IPS-18a (cell line): ENCODE measurements around the gene LGR6.
A peak's percentile ranks its signal among the peaks of the same experiment; 100 is the strongest.
"Not testable (repeated sequence)": the region's sequence is repeated elsewhere in the genome, so short reads cannot be mapped to it uniquely, and the experiment has no call there.

Experiments used
- H3K27ac ChIP-seq: one replicate; pipeline ENCODE4 v1.5.1; 2013; ENCODE audit warnings: low read length
- H3K27me3 ChIP-seq: one replicate; pipeline ENCODE4 v1.6.1; 2013; ENCODE audit warnings: mild to moderate bottlenecking, low read length; ENCODE audit not compliant: control insufficient read depth, insufficient read depth
- H3K36me3 ChIP-seq: one replicate; pipeline ENCODE4 v1.6.1; 2013; ENCODE audit warnings: low read depth, low read length; ENCODE audit not compliant: control insufficient read depth
- H3K4me1 ChIP-seq: one replicate; pipeline ENCODE4 v1.6.1; 2013; ENCODE audit warnings: low read depth, low read length; ENCODE audit not compliant: control insufficient read depth
- H3K4me3 ChIP-seq: one replicate; pipeline ENCODE4 v1.5.1; 2013; ENCODE audit warnings: low read length
- H3K9ac ChIP-seq: one replicate; pipeline ENCODE4 v1.6.1; 2013; ENCODE audit warnings: mild to moderate bottlenecking, low read length, moderate library complexity
- H3K9me3 ChIP-seq: one replicate; pipeline ENCODE4 v1.6.1; 2013; ENCODE audit warnings: low read depth, low read length; ENCODE audit not compliant: control insufficient read depth

The LGR6 gene, protein sequence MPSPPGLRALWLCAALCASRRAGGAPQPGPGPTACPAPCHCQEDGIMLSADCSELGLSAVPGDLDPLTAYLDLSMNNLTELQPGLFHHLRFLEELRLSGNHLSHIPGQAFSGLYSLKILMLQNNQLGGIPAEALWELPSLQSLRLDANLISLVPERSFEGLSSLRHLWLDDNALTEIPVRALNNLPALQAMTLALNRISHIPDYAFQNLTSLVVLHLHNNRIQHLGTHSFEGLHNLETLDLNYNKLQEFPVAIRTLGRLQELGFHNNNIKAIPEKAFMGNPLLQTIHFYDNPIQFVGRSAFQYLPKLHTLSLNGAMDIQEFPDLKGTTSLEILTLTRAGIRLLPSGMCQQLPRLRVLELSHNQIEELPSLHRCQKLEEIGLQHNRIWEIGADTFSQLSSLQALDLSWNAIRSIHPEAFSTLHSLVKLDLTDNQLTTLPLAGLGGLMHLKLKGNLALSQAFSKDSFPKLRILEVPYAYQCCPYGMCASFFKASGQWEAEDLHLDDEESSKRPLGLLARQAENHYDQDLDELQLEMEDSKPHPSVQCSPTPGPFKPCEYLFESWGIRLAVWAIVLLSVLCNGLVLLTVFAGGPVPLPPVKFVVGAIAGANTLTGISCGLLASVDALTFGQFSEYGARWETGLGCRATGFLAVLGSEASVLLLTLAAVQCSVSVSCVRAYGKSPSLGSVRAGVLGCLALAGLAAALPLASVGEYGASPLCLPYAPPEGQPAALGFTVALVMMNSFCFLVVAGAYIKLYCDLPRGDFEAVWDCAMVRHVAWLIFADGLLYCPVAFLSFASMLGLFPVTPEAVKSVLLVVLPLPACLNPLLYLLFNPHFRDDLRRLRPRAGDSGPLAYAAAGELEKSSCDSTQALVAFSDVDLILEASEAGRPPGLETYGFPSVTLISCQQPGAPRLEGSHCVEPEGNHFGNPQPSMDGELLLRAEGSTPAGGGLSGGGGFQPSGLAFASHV

DNA sequence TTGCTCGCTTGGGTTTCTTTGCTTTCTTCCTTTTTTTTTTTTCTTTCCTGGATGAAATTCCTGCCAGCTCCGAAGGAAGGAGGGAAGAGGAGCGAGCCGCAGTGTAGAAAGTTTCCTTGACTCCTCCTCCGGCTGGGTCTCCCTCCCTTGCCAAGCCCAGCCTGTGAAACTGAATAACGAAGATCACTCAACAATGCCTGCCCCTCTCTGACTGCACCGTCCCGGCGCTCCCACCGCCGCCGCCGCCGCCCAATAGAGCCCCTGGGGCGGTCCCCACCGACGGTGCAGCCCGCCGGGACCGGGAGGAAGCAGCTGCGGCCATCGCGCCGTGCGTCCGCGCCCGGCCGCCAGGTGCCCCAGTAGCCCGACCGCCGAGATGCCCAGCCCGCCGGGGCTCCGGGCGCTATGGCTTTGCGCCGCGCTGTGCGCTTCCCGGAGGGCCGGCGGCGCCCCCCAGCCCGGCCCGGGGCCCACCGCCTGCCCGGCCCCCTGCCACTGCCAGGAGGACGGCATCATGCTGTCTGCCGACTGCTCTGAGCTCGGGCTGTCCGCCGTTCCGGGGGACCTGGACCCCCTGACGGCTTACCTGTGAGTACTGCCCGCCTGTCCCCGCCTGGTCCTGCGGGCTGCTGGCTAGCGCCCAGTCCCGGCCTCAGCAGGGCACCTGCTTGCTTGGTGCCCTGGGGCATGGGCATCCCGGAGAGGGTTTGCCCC, at the start of gene LGR6:
Gene LGR6 (plus strand): TSS at position 186 of the 714 bp plus-strand sequence. CDS start 191 bp downstream, at position 377.
- no peak within 1 kb of the TSS for H3K9ac ChIP-seq
- no peaks in the 10 kb centered on the region for H3K9me3 ChIP-seq
- H3K36me3 ChIP-seq, result no peaks in the 10 kb centered on the region
- H3K27me3 ChIP-seq, result peaks cover 32% of the 10 kb centered on the region
- H3K4me1 ChIP-seq, result peaks cover 6% of the 10 kb centered on the region
- H3K4me3 ChIP-seq, result peak within 1 kb of the TSS; percentile 35
- no peak within 1 kb of the TSS for H3K27ac ChIP-seq

DNA sequence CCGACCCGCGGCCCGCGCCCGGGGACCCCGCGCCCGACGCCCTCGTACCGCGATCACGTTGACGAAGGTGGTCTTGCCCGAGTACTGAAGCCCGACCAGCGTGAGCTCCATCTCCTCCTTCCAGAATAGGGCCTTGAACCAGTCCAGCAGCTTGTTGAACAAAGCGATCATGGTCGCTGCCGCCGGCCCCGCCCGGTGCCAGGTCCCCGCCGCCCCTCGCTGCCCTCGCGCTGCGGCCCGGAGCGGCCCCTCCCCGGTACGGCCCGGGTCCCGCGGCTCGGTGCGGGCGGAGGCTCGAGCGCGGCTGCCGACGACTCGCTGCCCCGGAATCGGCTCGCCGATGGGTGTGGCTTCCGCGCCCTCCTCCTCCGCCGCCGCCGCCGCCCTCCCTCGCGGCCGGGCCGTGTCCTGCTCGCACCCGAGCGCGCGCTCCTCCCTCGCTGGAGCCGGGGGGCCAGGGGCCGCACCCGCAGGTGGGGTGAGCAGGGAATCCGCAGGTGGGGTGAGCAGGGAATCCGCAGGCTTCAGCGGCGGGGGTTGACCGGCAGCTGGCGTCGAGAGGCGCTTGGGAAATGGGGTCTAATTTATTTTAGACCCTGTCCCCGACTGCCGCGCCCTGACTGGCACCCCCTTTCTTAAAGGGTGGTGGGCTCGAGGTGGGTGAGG, 49.1 kb upstream of the LGR6 start, which contains the start of gene ARL8A:
Gene ARL8A (minus strand): TSS at position 336 of the 666 bp plus-strand sequence. CDS start 165 bp downstream, at position 171.
- no peaks in the 10 kb centered on the region for H3K9me3 ChIP-seq
- H3K27me3 ChIP-seq, result peaks cover 12% of the 10 kb centered on the region
- H3K4me1 ChIP-seq, result peaks cover 11% of the 10 kb centered on the region
- H3K36me3 ChIP-seq, result no peaks in the 10 kb centered on the region
- no peak within 1 kb of the TSS for H3K27ac ChIP-seq
- peak within 1 kb of the TSS; percentile 63 for H3K9ac ChIP-seq
- H3K4me3 ChIP-seq, result peak within 1 kb of the TSS; percentile 93

DNA sequence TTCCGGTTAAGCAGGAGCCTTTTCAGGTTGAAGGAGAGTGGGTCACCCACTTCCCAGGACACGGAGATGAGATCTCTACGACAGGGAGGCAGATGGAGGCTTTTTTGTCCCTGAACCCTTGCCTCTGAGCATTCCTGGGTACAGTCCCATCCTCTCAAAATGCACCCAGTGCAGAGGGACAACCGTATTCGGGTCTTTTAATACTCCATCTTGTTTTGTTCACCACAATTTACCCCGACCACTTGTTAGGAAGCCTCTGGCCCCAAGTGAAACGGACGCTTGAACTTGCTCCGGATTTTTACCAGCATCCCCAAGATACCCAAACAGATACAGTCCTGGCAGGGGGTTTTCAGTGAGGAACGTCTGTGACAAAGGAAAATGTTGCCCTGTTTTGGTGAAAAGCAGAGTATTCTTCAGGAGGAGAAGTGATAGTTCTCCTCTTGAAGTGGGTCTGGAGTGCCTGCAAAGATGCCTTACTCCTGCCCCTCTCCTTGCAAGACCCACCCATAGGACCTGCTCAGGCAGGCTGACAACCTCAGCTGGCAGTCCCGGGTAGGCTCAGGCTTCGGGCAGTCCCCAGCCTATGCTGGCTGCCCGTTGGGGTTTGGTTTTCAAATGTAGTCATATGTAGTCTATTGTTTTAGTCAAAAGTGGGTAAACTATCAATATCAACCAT, 48.4 kb upstream of the LGR6 start:
- Histone ChIP-seq H3K9ac (peak overlapping the region; percentile 45), H3K9me3 (no peaks in the 10 kb centered on the region), H3K4me3 (peak overlapping the region; percentile 93), H3K27me3 (peaks cover 12% of the 10 kb centered on the region), H3K4me1 (peaks cover 11% of the 10 kb centered on the region), H3K27ac (no peak overlapping the region), H3K36me3 (no peaks in the 10 kb centered on the region)

DNA sequence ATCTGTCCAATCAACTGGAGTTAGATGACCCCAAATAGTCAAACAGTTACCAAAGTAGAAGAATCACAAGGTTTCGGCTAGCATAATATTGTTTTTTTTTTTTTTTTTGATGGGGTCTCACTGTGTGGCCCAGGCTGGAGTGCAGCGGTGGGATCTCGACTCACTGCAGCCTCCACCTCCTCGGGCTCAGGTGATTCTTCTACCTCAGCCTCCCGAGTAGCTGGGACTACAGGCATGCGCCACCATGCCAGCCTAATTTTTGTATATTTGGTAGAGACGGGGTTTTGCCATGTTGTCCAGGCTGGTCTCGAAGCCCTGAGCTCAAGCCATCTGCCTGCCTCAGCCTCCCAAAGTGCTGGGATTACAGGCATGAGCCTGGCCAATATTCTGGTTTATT, 47.9 kb upstream of the LGR6 start:
- Histone ChIP-seq H3K4me1 (peaks cover 11% of the 10 kb centered on the region), H3K27me3 (peaks cover 12% of the 10 kb centered on the region), H3K4me3 (peak overlapping the region; percentile 93)
- not testable (repeated sequence) for H3K9ac ChIP-seq, H3K36me3 ChIP-seq, H3K27ac ChIP-seq, H3K9me3 ChIP-seq

DNA sequence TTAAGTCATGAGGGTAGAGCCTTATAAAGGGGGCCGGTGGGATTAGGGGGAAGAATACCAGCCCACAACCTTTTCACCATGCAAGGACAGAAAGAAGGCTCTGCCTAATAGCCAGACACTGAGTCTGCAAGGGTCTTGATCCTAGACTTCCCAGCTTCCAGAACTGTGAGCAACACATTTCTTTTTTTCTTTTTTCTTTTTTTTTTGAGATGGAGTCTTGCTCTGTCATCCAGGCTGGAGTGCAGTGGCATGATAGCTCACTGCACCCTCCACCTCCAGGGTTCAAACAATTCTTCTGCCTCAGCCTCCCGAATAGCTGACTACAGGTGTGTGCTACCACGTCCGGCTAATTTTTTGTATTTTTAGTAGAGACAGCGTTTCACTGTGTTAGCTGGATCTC, 47.3 kb upstream of the LGR6 start:
- Histone ChIP-seq H3K36me3 (no peaks in the 10 kb centered on the region), H3K27ac (no peak overlapping the region), H3K27me3 (peaks cover 12% of the 10 kb centered on the region), H3K9ac (no peak overlapping the region), H3K9me3 (no peaks in the 10 kb centered on the region), H3K4me3 (no peak overlapping the region), H3K4me1 (peaks cover 11% of the 10 kb centered on the region)

DNA sequence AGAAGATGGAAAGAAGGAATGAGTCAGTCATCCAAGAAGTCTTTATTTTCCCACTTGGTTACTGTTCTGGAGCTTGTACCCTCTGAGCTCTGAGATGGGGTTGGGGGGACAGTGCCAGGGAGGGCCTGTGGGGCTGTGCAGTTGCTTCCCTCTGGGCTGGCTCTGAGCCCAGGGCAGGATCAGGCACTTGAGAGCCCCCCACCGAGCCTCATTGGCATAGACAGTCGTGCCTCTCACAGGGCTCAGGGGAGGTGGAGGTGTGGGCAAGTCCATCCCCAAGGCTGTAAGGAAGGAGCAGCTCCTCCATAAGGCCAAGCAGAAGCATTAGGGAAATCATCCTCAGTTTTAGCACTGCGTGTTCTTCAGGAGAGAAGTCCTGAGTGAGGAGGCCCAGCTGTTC, 46.6 kb upstream of the LGR6 start:
- H3K36me3 ChIP-seq, result no peaks in the 10 kb centered on the region

DNA sequence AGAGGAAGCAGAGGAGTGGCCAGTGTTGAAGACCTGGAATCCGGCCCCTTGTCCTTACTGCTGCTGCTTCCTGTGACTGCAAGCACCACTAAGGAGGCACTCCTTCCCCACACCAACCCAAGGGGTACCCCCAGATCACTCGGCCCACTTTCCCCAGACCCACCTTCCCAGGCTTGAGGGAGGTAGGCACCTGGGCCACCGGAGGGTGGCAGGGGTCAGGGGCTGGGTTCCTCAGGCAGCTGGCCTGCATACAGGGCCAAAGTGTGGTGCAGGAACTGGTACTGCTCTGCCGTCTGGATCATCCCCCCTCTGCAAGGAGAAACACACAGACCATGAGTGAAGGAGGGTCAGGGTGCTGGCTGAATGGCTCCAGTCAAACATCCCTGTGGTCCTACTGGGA, 45.2 kb upstream of the LGR6 start:
- H3K36me3 ChIP-seq, result no peaks in the 10 kb centered on the region
- H3K9ac ChIP-seq, result no peak overlapping the region

More for the DNA sequence above, 46.6 kb upstream of the LGR6 start:
- no peak overlapping the region for H3K27ac ChIP-seq
- no peaks in the 10 kb centered on the region for H3K9me3 ChIP-seq
- no peak overlapping the region for H3K4me3 ChIP-seq
- H3K9ac ChIP-seq, result no peak overlapping the region
- peaks cover 12% of the 10 kb centered on the region for H3K27me3 ChIP-seq
- H3K4me1 ChIP-seq, result peaks cover 11% of the 10 kb centered on the region

DNA sequence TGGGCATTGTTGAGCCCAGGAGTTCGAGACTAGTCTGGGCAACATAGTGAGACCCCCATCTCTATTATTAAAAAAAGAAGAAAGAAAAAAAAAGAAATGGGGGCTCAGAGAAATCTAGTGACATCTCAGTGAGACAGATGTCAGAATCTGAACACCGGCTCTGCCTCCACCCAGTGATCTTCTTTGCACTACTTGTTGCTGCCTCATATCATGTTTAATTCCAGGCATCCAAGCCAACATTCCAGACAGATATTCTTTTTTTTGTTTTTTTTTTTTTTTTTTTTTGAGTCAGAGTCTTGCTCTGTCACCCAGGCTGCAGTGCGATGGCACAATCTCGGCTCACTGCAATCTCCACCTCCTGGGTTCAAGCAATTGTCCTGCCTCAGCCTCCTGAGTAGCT, 44.0 kb upstream of the LGR6 start:
- peaks cover 12% of the 10 kb centered on the region for H3K27me3 ChIP-seq
- no peak overlapping the region for H3K27ac ChIP-seq
- no peaks in the 10 kb centered on the region for H3K36me3 ChIP-seq
- no peaks in the 10 kb centered on the region for H3K9me3 ChIP-seq
- peaks cover 10% of the 10 kb centered on the region for H3K4me1 ChIP-seq
- H3K9ac ChIP-seq, result no peak overlapping the region
- no peak overlapping the region for H3K4me3 ChIP-seq

More for the DNA sequence above, 45.2 kb upstream of the LGR6 start:
- peaks cover 8% of the 10 kb centered on the region for H3K4me1 ChIP-seq
- no peaks in the 10 kb centered on the region for H3K9me3 ChIP-seq
- no peak overlapping the region for H3K27ac ChIP-seq
- H3K27me3 ChIP-seq, result peaks cover 12% of the 10 kb centered on the region
- H3K4me3 ChIP-seq, result no peak overlapping the region

DNA sequence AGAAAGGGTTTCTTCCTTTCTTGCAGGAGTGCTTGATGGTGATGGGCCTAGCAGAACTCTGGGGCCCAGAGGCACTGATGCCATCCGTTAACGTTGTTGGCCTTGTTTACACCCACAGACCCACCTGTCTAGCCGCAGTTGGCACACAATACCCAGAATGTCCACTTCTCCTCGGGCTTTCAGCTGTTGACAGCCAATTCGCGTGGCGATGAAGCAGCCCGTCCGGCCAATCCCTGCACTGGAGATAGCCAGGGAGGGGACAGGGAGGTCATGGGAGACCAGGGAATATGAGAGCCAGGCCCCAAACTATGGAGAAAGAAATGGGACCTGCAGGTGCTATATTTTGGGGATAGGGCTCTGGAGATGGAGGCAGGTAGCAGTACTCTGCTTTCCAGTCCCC, 43.4 kb upstream of the LGR6 start:
- H3K9ac ChIP-seq, result no peak overlapping the region
- no peak overlapping the region for H3K4me3 ChIP-seq
- H3K36me3 ChIP-seq, result no peaks in the 10 kb centered on the region
- no peaks in the 10 kb centered on the region for H3K9me3 ChIP-seq
- peaks cover 8% of the 10 kb centered on the region for H3K27me3 ChIP-seq
- no peak overlapping the region for H3K27ac ChIP-seq
- H3K4me1 ChIP-seq, result peaks cover 9% of the 10 kb centered on the region

DNA sequence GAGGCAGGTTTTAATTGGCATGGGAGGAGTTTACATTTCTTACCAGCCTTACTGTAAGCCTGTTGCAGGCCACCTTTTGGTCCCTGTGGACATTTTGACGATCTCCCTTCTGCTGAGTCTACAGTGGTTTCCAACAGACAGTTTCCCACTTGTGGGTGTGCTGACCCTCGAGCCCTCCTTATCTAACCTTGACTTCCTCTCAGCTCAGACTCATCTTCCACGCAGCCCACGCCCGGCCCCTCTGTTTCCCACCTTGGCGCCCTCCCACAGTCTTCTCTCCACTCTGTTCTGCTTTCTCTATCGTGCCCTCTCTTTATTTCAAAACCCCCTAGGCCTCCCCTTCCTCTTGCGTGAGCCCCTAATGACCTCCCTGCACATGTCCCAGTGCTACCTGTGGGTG, 43.0 kb upstream of the LGR6 start:
- Histone ChIP-seq H3K27me3 (peaks cover 4% of the 10 kb centered on the region), H3K27ac (no peak overlapping the region), H3K9ac (no peak overlapping the region), H3K36me3 (no peaks in the 10 kb centered on the region), H3K4me3 (no peak overlapping the region), H3K4me1 (peaks cover 6% of the 10 kb centered on the region), H3K9me3 (no peaks in the 10 kb centered on the region)
